Measurements from ENCODE around the gene ZMIZ1. TPM values are rescaled to one million over a fixed set of nuclear protein-coding genes. Genes with fewer than 3 reads are reported as not detected.

The ZMIZ1 gene
- total and polyA plus RNA-seq, 2 donors from 2014 or later, result 14.2 to 97.6 TPM

DNA sequence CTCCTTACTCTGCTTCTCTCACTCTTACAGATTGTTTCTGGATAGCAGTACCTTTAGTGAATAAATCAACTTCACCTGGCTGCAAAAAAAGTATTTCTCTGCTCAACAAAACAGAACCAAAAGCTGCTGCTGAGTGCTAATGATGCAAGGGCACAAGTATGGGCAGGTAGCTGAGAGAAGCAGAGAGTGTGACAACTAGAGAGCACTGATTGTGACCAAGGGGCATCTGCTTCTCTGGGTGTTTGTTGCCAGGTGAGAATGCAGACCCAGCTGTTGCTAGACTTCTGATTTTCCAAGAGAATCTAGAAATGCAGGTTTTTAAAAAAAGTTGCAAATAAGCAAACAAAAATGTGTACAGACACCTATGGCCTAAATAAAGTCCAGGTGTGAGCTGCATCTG, 253.2 kb downstream of the ZMIZ1 start:
- Histone ChIP-seq H3K9ac (ENCODE audit: low read length in 3 of 3) (no peak overlapping the region), H3K4me1 (ENCODE audit: control insufficient read depth in 2 of 3, insufficient read depth in 2 of 3, low read depth in 1 of 3, low read length in 3 of 3) (peaks cover 0 to 4% (median 0%) of the 10 kb centered on the region in 3 donors), H3K27ac (ENCODE audit: low read depth in 2 of 2, low read length in 2 of 2) (no peak overlapping the region), H3K36me3 (ENCODE audit: control insufficient read depth in 2 of 3, insufficient read depth in 3 of 3, low read length in 3 of 3) (no peaks in the 10 kb centered on the region), H3K27me3 (ENCODE audit: control insufficient read depth, insufficient read depth, low read length) (no peaks in the 10 kb centered on the region), H3K4me3 (ENCODE audit: low read length in 3 of 3) (no peak overlapping the region), H3K9me3 (ENCODE audit: control insufficient read depth in 2 of 3, insufficient read depth in 1 of 3, low read length in 3 of 3) (no peaks in the 10 kb centered on the region)
- TF ChIP-seq, protein P1, sequence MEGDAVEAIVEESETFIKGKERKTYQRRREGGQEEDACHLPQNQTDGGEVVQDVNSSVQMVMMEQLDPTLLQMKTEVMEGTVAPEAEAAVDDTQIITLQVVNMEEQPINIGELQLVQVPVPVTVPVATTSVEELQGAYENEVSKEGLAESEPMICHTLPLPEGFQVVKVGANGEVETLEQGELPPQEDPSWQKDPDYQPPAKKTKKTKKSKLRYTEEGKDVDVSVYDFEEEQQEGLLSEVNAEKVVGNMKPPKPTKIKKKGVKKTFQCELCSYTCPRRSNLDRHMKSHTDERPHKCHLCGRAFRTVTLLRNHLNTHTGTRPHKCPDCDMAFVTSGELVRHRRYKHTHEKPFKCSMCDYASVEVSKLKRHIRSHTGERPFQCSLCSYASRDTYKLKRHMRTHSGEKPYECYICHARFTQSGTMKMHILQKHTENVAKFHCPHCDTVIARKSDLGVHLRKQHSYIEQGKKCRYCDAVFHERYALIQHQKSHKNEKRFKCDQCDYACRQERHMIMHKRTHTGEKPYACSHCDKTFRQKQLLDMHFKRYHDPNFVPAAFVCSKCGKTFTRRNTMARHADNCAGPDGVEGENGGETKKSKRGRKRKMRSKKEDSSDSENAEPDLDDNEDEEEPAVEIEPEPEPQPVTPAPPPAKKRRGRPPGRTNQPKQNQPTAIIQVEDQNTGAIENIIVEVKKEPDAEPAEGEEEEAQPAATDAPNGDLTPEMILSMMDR (IDR thresholded peaks at IDR 0.05; ENCODE audit: borderline replicate concordance, extremely low read depth, insufficient read depth), result no peak
- FAIRE-seq, result no peak
- intact Hi-C loops (cut with DNase I), result no loop called here
- DNase-seq, result no peak

DNA sequence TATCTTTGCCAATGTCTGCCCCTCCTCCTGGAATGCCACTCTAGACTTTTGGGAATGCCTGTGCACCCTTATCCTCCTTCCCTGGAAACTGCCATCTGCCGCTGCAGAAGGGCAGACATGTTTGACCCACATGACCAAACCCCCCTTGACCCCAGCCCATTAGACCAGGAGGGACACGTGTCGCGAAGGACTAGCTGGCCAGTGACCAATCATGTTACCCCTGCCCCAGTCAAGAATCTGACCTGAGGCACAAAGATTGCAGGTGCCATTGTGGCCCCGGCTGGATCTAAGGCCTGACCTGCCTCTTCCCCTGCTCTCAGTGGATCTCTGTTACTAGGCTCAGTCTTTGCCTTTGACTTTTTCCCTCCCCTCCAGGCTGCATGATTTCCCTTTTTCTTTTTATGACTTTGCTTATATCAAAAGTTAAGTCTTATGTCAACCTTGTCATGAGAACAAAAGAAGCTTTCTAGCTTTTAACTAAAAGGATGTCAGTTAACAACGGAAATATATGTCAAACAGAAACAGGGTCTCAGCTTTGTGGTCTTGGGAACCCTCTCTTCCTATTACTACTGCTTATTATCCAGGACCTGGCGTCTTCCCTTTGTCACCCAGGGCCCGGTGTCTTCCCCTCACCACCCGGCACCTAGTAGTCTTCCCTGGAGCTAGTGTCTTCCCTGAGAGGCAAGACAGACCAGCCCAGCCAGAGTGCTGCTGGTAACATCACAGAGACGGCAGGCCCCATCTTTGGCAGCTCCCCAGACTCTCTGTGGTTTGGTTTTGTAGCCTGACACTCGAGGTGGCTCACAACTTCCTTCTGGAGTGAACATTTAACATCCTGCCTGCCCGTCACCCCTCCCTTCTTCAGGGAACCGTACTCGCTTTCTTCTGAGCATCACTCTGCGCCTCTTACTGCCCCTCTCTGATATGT, 254.1 kb downstream of the ZMIZ1 start:
- Histone ChIP-seq H3K4me1 (ENCODE audit: control insufficient read depth in 2 of 3, insufficient read depth in 2 of 3, low read depth in 1 of 3, low read length in 3 of 3) (no peaks in the 10 kb centered on the region), H3K9ac (ENCODE audit: low read length in 3 of 3) (no peak overlapping the region), H3K4me3 (ENCODE audit: low read length in 3 of 3) (no peak overlapping the region), H3K9me3 (ENCODE audit: control insufficient read depth in 2 of 3, insufficient read depth in 1 of 3, low read length in 3 of 3) (no peaks in the 10 kb centered on the region), H3K27me3 (ENCODE audit: control insufficient read depth, insufficient read depth, low read length) (no peaks in the 10 kb centered on the region), H3K36me3 (ENCODE audit: control insufficient read depth in 2 of 3, insufficient read depth in 3 of 3, low read length in 3 of 3) (no peaks in the 10 kb centered on the region), H3K27ac (ENCODE audit: low read depth in 2 of 2, low read length in 2 of 2) (no peak overlapping the region)
- no peak for FAIRE-seq
- peak in 3 of 5 donors; percentile 30 to 81 (median 51) for DNase-seq
- TF ChIP-seq, protein P1 (IDR thresholded peaks at IDR 0.05; ENCODE audit: borderline replicate concordance, extremely low read depth, insufficient read depth), result no peak
- intact Hi-C loops (cut with DNase I), result no loop called here

DNA sequence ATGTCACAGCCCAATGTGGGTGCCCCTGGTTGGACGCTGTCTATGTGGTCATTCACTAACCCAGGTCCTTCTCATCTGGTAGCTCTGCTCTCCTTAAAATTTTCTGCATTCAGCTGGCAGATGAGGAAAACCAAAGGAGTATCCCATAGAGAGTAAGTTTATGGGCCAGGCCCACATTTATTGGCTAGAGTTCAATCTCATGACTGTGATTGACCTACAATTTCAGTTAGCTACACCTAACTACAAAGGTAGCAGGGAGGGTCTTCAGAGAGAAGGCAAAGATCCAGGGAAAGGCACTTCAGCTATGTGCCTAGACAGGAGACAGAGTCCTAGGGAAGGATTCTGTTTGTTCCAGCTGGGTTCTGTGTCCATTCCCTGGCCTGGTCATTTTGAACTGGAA, 254.8 kb downstream of the ZMIZ1 start:
- TF ChIP-seq, protein P1 (IDR thresholded peaks at IDR 0.05; ENCODE audit: borderline replicate concordance, extremely low read depth, insufficient read depth), result no peak
- Histone ChIP-seq H3K9me3 (ENCODE audit: control insufficient read depth in 2 of 3, insufficient read depth in 1 of 3, low read length in 3 of 3) (no peaks in the 10 kb centered on the region), H3K9ac (ENCODE audit: low read length in 3 of 3) (no peak overlapping the region), H3K36me3 (ENCODE audit: control insufficient read depth in 2 of 3, insufficient read depth in 3 of 3, low read length in 3 of 3) (no peaks in the 10 kb centered on the region), H3K27ac (ENCODE audit: low read depth in 2 of 2, low read length in 2 of 2) (no peak overlapping the region), H3K27me3 (ENCODE audit: control insufficient read depth, insufficient read depth, low read length) (no peaks in the 10 kb centered on the region), H3K4me3 (ENCODE audit: low read length in 3 of 3) (no peak overlapping the region), H3K4me1 (ENCODE audit: control insufficient read depth in 2 of 3, insufficient read depth in 2 of 3, low read depth in 1 of 3, low read length in 3 of 3) (no peaks in the 10 kb centered on the region)
- DNase-seq (no peak), FAIRE-seq (no peak)
- intact Hi-C loops (cut with DNase I), result no loop called here

Data from kidney (tissue), 14 donors.